GM19025 (cell line): ENCODE results near the gene RIMS3.
"Not testable (repeated sequence)": the region's sequence is repeated elsewhere in the genome, so short reads cannot be mapped to it uniquely, and the experiment has no call there.

Experiments used
- ATAC-seq: cut with Tn5 transposase; IDR thresholded peaks from one replicate; pipeline ENCODE4 v1.9.1; 2021; ENCODE audit warnings: mild to moderate bottlenecking, low read depth, moderate library complexity; ENCODE audit not compliant: unreplicated experiment

RIMS3 gene

DNA sequence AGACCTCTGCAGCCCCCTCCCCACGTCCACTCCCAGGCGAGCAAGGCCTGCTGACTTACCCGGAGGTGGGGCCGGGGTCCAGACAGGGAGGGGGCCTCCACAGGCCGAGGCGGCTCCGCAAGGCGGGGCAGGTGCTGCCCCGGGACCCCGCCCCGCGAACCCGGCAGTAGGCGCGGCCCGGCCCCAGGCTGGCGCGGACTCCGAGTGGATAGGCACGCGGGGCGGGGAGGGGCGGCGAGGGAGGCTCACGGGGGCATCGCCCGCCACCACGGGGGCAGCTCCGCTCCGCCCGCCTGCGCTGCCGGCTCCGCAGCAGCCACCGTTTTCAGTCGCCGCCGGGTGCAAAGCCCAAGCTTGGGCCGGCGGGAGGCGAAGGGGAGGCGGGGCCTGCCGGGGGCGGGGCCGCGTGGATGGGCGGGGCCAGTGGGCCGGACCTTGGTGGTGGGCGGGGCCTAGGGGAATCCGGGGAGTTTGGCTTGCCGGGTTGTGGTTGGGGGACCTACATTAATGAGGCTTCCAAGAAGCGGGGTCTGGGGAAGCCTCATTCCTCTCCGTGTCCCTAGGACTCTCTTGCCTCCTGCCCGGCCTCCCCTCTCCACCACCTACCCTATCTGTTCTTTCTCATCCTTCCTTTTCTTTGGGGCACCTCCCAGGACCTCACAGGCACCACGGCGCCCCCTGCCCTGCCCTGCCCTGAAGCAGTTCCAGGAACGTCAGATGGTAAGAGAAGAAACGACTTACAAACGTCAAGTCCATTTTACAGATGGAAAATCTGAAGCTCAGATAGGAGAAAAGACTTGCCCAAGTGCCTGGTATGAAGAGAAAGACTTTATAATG, at the start of gene RIMS3:
Gene RIMS3, minus strand, starts transcription at position 348 of the 837 bp plus-strand sequence. CDS start 23,757 bp downstream, outside the sequence.
- peak; percentile 76 for ATAC-seq

DNA sequence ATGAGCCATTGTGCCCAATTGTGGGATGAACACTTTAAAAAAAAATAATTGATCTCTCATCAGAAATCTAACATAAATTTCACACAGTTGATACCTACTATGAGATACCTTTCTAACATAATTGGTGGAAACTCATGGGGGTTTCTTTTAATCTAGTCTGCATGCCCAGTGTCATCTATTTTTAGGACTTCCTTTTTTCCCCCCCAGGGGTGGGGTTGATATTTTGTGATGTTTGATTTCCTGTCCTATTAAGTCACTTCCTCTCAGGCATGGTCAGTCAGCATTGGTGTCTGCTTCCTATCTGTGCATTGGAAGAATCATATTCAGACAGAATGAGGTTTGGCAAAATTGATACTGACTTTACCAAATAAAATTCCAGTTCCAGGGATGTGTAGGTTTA, 47.5 kb upstream of the RIMS3 start:
- ATAC-seq, result no peak

DNA sequence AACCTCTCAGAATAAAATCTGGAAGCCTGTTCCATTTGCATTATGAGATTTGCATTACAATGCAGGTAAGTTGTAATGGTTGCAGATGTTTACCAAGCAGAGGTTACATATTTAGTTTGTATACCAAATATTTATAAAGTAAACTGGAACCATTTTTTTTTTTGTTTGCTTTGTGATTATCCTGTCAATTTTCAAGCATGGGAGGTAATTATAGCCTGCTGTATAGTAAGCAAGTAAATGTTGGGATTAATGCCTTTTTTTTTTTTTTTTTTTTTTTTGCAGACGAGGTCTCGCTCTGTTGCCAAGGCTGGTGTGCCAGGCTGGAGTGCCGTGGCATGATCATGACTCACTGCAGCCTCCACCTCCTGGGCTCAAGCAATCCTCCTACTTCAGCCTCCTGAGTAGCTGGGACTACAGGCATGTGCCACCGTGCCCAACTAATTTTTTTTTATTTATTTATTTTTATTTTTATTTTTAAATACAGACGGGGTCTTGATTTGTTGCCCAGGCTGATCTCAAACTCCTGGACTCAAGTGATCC, 47.0 kb upstream of the RIMS3 start:
- ATAC-seq, result no peak

DNA sequence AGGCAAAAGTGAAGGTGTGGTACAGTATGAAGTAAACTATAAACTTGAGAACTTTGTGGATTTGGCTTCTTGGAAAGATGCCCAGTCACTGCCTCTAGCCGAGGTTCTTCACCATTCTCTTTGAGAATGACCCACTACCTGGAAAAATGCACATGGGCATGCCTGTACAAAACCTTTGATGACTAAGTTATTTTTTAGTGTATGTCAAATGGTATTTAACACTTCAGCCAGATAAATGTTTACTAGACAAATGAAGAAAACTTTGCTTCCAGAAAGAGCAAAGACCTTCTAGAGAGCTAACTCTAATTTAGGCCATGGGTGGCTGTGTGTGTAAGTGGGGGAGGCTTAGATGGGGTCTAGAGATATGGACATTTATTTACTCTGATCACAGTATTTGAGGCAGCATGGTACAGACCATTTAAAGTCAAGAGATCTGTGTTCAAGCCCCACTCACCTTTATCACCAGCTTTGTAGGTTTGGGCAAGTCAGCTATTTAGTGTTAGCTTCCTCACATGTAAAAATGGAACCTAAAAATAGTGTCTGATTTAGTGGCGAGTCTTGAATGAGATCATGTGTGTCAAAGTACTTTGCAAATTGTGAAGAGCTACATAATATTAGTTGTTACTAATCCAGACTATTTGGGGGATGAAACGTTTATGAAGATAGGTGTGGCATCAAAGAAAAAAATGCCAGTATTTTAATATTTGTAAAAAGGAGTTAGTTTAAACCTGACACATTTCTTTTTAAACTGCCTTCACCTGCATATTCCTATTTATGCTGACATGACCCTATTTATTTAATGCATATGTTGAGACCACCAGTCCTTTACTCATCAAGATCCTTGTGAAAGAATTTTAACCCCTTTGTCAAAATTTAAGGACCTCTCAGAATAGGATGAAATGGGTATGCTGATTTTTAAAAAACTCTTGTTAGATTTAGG, 46.3 kb upstream of the RIMS3 start:
- ATAC-seq, result no peak

DNA sequence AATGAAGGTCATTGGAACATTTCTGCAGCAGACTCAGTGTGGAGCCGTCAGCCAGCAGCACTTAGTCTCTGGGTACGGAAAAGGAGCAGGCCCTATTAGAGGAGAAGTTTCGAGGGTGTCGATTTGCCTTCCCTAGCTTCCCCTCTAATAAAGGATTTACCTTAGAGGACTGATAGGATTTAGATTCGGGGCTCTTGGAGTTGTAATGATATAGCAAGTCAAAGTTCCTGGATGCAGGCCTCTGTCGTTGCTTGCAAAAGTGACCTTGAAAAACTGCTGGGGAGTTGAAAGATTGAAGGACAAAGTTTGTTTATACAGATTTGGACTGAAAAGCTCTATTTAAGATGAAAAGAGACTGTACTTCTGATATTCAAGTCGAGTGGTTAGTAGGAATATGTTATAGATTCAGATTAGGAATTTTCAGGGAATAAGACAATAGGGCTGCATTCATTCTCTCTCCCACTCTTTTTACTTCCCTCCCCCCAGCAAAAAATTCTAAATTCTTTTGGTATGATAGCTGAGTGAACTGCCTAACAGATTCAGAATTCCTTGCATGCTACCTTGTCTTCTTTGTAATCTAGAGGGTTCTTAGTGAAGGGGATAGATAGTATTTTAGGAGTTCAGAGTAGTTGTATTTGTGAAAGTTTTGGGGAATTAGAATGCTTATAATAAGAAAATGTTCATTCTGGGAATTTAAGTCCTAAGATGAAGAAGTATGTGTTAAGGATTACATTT, 45.3 kb upstream of the RIMS3 start:
- no peak for ATAC-seq

DNA sequence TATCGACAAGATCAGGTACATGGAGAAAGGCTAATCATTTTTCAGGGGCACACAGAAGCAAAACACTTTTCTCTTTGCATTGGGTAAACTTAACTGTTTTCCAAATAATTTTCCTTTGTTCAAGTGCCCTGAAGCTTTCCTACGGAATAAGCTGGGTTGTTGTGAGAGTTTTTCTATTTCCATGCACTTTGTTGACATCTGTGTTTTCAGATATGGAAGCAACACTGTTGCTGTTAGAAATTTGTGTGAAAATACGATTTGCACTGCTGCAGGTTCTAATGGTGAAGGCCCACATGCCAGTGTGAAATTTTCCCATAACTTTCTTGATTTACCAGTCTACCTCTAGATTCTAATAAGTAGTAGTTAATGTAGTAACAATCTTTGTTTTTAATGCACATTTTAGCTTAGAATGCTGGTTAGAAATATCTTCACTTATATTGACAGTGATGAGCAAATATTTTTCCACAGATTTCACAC, 44.4 kb upstream of the RIMS3 start:
- ATAC-seq, result no peak

DNA sequence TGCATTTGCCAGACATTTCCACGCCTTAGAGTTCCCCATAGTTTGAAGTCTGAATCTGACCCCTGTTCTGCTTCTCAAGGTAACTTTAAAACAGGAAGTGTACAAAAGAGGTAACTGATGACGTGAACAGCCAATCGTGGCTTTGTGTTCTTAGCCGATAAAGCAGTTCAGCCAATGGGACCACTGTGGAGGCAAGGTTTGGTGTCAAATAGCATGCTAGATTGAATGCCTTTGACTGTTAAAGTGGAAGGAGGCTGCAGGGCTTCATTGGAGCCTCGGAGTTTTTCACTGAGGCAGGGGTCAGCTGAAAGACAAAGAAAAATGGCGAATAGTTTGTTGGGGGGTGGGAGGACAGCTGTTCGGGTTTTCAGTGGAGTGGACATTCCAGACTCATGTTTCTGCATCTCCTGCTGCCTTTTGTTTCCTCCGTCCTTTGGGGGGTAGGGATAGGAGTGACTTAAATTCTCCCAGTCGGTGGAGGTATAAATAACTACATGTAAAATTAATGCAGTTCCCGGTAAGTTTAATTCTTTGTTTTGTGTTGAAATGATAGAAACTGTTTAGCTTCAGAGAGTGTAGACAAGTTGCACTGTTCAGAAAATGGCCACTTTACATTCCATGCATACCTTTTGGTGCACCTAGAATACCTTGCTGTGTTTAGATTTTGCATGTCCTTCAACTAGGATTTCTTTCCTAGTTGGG, 43.8 kb upstream of the RIMS3 start:
- ATAC-seq, result peak; percentile 88

DNA sequence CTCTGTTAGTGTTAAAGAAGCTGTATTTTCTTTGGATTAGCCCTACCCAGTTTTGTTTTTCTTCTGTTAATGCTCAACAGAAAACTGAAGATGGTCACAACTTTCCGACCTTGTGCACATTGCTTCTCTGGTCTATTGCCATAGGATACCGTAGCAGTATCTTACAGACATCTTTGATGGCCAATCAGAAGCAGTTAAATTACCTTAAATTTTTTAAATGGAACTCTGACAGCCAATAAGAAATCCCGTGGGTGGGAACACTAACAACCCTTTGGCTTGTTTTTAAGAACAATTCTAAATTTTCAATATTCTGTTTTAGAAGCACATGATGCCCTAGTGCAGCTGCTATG, 43.2 kb upstream of the RIMS3 start:
- ATAC-seq, result peak; percentile 55

DNA sequence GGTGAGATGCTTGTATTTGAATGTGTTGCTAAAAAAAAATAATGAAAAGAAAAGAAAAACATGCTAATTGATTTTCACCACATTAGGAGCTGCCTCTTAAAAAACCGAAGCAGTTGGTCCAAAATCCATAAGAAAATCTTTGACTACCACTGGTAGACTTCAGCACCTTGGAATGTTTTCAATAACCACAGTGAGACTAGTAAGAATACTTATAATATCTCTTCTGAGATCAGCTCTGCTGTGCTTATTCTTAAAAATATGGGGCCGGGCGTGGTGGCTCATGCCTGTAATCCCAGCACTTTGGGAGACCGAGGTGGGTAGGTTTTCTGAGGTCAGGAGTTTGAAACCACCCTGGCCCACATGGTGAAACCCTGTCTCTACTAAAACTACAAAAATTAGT, 41.1 kb upstream of the RIMS3 start:
- no peak for ATAC-seq

DNA sequence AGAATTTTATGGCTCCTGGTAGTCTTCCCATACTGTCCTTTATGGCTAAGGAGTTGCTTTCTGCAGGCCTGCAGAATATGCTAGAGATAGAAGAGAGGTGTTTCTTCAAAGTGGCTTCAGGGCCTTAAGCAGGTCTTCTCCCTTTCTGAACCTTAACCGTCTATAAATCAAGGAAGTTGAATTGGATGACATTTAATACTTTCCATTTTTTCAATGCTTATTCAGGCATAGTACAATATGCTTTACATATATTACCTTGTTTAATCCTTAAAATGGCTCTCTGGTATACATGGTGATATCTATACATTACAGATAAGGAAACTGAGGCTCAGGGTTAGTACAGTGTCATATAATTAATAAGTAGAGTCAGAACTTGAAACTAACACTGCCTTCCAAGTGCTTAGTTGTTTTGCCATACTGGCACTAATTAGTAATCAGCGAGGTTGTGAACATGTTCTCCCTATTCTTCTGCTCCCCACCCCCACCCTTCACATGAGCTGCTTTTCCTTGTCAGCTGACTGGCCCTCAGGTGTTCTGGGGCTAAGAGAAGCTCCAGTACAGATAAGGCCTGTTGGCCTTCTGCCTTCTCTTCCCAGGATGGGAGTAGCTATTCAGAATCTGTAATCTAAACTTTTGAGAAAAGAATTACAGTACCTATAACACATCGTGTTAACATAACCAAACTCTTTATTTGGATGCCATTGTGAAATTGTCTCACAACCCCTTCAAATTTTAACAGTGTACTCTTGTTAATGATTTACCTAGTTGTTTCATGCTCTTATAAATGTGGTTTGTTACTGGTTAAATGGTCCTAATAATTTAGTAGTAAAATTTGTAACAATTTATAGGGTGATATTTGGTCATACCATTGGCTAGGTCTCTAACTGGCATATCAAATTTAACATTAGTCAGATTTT, 39.6 kb upstream of the RIMS3 start:
- no peak for ATAC-seq

DNA sequence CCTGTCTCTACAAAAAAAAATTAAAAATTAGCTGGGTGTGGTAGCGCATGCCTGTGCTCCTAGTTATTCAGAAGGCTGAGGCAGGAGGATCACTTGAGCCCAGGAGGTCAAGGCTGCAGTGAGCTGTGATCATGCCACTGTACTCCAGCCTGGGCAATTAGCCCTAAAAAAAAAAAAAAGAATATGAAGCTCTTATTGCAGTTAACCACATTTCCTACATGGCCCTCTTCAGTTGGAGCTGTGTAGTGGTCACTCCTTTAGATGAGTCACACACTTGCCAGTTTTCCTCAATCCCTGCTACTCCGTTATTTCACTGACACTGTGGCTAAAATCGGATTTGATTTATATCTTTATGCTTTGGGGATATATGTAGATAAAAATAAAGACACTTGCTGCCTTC, 37.8 kb upstream of the RIMS3 start:
- no peak for ATAC-seq

DNA sequence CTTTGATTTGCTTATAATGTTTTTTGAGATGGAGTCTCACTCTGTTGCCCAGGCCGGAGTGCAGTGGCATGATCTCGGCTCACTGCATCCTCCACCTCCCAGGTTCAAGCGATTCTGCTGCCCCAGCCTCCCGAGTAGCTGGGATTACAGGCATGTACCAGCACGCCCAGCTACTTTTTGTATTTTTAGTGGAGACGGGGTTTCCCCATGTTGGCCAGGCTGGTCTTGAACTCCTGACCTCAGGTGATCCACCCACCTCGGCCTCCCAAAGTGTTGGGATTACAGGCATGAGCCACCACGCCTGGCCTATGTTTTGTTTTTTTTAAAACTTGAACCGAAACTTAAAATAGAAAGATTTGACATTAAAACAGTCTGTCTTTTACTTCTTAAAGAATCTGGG, 37.3 kb upstream of the RIMS3 start:
- ATAC-seq, result not testable (repeated sequence)

DNA sequence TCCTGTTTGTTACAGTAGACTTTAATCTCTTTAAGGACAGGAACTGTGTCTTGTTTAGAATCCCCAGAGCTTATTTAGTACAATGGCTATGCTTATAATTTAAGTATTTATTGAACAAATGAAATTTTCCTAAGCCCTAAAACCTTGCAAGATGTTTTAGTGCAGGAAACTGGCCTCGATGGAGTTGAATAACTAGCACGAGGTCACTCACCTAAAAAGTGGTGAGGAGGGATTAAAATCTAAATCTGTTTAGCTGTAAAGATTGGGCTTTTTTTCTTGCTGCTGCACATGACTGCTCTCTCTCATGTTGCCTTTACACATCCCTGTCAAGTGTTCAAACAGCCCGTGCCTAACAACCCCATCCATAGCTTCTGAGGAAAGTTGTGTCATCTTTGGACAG, 36.2 kb upstream of the RIMS3 start:
- ATAC-seq, result no peak

DNA sequence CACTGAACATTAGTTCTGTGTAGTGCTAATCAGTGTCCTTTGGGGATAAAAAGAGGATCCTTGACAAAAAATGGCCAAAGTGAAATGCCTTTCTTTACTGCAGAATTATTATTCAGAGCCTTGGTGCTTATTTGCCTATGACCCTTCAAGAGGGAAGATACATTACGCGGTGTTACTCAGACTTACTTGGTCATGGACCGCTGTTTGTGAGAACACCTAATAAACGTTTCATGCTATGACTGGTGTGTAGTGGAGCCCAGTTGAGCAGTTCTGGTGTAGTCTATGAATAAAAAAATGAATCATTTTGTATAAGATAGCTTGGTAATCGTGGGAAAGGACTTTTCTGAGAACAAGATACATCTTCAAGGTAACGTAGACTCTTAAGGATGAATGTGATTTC, 34.3 kb upstream of the RIMS3 start:
- peak; percentile 66 for ATAC-seq

DNA sequence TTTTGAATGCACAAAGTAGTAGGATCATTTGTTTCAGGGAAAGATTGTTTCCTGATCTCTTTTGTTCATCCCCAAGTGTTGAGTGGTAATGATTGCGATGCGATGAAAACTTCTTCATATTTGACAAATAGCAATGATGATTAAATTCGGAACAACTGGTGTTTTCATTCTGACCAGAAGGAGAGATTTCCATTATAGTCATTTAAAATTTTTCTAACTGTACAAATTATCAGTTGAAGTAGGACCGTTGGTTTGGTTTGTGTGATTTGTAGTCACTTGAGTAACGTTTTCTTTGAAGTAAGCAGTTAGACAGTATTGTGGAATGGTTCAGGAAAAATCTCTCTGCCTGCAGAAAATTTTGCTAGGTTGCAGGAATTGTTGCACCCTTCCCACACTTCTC, 32.0 kb upstream of the RIMS3 start:
- ATAC-seq, result no peak

DNA sequence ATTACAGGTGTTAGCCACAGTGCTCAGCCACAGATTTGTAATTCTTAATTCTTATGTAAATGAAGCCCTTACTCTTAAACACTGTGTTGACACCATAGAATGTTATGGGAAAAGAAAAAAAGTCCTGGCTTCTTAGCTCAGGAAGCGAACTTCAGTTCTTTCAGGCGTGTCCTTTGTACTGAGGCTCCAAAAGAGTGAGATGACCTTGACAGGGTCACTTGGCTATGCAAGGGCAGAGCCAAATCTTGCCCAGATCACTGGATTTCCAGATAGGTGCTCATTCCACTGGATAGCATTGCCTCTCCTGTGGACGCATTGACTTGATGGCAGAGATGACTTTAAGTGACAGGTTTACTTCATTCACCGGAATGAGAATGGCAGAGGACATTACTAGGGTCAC, 30.8 kb upstream of the RIMS3 start:
- ATAC-seq, result no peak

DNA sequence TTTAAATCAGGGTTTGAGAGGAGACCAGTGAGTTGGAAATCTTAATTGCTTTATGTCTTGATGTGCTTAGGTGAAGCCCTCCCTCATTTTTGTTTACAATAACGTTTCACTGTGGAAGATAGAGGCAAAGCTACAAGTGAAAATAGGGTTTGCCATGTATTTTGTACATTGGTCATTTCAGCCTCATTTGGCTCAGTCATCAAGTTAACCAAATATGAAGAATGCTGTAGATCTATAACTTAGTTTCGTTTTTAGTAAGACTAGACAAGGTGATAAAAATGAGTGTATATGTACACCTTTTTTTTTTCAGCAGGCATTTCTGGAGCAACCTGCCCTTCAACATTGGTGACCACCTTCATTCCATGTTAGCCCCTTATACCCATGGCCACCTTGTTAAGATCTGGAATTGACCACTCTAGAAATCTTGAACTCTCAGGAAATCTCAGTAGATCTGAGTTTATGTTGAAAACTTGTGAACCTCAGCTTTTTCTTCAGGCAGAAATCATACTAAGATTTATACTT, 28.9 kb upstream of the RIMS3 start:
- ATAC-seq, result no peak

DNA sequence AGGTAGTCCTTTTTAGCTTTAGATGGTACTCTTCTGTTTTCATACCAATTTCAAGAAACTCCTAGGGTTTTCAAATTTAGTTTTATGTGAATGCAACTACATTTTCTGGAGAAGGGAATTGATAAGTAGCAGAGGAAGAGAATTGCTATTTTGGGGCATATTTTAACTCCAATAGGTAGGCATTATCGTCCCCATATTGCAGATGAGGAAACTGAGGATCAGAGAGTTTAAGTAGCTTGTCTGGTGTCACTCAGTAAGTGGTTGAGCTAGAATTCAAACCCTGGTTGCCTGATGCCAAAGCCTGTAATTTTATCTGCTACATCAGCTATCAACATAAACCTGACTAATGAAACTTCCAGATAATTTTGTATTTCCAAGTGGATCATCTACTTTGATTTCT, 27.9 kb upstream of the RIMS3 start:
- ATAC-seq, result no peak

DNA sequence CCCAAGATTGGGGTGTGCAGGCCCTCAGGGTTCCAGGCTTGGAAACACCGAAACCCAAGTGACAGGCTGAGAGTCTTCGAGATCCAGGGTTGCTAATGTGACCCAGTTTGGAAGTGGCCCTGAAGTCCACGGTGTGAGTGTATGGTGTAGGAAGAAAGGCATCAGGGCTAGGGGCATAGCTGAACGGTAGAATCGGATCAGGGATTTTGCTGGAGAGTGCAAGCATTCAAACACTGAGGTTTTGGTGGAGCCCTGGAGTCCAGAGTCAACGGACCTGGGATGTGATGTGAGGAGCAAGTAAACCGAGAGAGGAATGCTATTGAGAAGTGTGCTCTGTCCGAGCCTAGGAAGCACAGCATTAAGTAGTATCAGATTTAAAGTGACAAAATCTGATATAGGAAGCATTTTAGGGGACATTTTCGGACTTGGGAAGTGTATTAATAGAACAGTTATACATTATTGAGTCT, 27.0 kb upstream of the RIMS3 start:
- ATAC-seq, result no peak
